GM19025 (cell line): ENCODE results near the gene NRXN3.

Source experiments
- ATAC-seq: cut with Tn5 transposase; IDR thresholded peaks from one replicate; pipeline ENCODE4 v1.9.1; 2021; ENCODE audit warnings: mild to moderate bottlenecking, low read depth, moderate library complexity; ENCODE audit not compliant: unreplicated experiment

NRXN3 gene

DNA sequence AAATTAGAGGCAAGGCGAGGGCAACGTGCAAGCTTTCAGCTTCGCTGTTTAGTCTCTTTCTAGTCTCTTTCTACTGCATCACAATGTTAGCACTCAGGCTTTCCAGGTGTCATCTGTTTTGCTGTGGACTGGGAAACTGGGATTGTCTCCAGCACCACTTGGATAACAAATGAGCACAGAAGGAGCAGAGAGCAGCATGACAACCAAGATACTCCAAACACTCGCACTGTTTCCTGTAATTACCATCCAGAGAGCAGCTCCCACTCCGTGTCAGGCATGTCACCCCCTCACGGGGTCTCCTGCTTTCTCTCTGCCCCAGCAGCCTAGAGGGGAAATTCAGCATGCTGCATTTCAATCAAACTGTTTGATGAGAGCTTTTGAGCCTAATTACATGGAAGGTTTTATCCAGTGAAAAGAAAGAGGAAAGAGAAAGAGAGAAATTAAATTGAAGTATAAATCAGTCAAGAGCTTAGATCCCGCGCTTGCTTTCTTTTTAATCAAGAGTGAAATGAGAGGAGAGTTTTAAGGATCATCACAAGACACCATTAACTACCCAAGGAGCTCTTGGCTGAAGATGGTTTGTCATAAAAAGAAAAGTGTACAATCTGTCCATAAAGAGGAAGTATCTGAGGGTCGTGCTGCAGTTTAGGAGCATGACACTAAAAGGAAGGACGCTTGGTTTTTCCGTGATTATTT, 1123.5 kb downstream of the NRXN3 start:
- no peak for ATAC-seq

DNA sequence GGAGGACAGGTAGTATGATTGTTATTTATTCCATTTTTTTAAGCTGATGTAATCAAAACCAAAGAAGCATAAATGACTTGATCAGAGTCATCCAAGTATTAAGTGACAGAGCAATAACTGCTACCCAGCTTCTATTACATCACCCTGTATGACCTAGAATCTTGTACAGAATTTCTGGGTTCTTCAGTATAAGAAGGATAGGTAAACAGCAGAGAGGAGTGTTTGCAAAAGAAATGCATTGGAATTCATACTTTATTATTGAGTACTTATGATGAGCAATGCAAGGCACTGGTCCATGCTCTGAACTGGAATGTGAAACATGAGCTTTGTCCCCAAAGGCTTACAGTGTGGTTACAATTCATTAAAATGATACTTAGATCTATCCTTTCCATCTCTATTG, 1124.3 kb downstream of the NRXN3 start:
- ATAC-seq = no peak

DNA sequence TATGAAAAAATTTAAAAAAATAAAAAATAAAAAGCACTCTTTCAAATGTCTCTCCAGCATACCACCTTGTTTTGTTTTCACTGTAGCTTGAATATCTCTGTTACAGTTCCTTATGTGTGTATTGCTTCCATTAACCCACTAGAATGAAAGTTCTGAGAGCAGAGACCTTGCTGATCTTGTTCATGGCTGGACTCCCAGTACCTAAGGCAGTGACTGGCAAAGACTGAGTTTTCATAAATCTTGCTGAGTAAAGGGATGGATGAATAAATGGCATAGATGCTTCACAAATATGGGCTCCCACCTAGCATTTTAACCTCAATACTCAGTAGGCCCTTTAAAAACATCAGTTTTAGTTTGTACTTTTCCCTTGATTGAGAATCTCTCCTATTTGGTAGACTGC, 1125.2 kb downstream of the NRXN3 start:
- ATAC-seq = no peak

DNA sequence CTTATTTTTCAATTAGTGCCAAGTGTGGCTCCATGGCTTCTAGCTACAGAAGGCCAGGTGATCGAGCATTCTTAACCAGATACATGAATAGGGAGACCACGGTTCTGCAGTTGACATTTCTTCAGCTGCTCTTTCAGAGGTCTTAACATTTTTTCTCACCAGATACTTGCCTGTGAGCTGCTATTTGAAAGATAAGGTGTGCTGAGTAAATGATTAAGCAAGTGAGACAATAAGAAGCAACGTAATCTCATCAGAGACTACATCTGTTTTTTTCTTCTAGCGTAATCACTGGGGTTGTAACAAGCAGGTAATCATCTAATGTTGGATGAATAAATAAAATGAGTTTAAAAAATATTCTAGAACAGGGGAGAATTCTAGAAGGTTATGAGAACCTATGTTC, 1128.2 kb downstream of the NRXN3 start:
- ATAC-seq = no peak

- ATAC-seq = no peak
These were observed 1129.0 kb downstream of the NRXN3 start for GRCh38 chr14:79299162-79299561.

- no peak for ATAC-seq
These were observed 1134.1 kb downstream of the NRXN3 start for GRCh38 chr14:79304279-79304678.

DNA sequence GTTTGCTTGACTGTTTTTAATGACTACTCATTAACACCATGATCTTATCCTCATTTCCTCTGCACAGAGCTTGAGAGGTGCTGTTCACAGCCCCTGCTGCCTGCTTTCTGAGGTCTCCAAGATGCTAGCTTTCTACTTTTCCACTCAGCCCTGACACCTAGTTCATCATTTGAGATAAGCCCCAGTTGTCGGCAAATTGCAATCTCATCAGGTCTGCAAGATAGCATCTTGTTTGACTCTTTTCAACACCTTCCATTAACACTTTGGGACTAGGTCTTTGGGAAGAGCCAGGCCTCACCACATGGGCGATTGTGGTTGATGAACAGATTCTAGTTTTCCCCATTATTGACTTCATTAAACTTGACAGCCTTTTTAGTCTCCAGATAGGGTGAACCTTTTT, 1136.4 kb downstream of the NRXN3 start:
- no peak for ATAC-seq

DNA sequence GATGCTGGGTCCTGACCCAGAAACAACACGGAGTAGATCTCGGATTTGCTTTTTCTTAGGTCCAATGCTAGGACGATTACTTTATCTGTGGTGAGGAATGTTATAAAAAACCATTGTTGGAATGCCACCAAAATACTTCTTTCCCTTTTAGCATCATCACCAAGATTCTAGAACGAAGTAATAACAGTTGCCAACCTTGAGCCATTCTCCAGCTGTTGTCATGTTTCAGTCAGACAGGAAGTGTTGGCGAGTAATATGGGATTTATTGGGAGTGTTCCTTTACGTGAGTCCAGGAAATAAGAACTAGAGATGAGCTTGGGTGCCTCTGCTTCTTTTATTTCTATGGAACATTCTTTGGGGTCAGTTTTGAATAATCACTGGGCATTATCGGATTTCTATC, 1148.2 kb downstream of the NRXN3 start:
- ATAC-seq = no peak

- ATAC-seq = no peak
These were observed 1150.4 kb downstream of the NRXN3 start for GRCh38 chr14:79320561-79320960.

DNA sequence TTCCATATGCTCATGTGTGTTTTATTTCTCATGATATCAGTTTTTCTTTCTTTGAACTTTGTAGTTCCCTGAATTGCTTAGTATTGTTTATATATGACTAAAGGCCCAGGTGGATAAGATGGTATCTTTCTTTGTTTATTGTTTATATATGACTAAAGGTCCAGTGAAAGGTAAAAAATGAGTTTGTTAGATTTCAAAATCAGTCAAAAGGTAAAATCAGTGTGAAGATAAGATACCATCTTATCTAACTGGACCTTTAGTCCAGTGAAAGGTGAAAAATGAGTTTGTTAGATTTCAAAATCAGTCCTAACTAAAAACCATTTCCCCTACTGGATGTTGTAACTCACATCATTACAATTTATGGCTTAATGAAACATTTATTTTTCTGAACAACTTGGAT, 1150.9 kb downstream of the NRXN3 start:
- no peak for ATAC-seq

GRCh38 chr14:79325071-79325470, 1154.9 kb downstream of the NRXN3 start:
- ATAC-seq = no peak

DNA sequence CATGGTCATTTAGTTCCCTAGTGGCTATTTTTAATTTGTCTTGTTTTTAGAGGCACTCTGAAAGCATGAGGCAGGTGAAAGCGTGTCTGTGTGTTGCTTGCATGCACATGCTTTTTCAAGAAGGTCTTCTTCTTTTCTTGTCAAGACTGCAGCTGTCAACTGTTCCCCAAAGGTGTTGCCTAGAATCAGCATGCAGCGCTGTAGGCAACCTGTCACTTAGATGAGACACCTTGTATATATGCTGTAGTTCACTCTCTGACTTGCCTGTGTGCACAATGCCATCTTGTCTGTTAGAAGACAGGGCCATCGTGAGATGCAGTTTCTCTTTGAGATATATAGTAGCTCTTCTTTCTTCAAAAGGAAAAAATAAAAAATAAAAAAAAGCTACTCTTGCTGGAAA, 1155.4 kb downstream of the NRXN3 start:
- ATAC-seq = no peak

GRCh38 chr14:79328863-79329262, 1158.7 kb downstream of the NRXN3 start:
- no peak for ATAC-seq

GRCh38 chr14:79331830-79332229, 1161.7 kb downstream of the NRXN3 start:
- ATAC-seq = no peak

DNA sequence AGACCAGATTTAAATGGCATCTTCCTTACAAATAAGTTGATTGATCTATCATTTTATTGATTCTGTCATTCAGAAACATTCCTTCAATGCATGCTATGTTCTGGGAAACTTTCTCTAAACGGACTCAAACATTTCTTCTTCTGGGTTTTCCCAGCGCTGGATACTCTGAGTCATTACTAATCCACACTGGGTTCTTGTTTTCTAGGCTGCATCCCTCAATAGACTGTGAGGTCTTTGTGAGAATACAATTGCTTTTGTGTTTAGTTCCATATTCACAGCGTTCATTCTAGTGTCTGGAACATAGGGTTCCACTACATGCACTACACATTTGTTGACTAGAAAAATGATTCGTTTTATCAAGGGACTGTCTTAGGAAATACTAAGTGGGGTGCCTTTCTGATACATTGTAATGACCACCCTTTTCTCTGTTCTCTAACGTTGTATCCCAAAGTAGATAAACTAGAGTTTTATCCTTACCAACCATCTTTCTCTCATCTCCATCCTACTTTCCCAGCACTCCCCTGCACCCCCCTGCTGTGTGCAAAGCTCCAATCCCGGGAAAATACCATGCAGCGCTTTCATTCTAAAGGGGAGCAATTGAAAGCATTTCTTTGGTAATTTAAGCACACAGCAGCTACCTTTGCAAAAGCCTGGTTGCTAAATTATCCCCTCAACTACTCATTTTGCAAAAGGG, 1162.5 kb downstream of the NRXN3 start:
- ATAC-seq = no peak

DNA sequence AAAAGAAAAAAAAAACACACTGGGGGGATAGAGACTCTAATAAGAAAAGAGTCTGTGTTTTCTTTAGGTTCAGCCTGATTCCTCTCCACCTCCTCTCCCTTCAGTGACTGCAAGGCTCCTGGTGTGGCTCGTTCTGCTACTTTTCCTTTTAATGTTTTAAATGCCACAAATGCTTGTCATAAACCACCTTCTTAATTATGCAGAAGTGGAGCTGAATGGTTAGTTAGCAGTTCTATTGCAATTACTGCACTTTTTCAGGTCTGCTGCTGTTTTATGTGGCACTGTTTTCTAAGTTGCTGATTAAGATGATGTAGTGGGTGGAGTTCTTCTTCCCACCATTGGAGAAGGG, 1163.0 kb downstream of the NRXN3 start:
- no peak for ATAC-seq

DNA sequence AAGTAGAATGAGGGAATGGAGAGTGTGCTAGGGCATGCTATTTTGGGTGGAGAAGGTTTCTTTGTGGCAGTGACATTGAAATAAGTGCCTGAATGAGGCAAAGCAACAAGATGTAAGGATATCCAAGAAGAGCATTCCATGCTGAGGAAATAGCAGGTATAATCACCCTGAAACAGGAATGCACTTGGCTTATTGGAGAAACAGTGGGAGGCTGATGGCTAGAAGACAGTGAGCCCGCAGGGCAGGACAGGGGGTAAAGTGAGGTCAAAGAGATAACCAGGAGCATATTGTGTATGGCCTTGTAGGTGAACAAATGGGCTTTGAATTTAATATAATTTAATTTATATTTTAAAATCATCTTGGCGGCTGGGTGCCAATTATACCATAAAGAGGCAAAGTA, 1164.1 kb downstream of the NRXN3 start:
- ATAC-seq = no peak

DNA sequence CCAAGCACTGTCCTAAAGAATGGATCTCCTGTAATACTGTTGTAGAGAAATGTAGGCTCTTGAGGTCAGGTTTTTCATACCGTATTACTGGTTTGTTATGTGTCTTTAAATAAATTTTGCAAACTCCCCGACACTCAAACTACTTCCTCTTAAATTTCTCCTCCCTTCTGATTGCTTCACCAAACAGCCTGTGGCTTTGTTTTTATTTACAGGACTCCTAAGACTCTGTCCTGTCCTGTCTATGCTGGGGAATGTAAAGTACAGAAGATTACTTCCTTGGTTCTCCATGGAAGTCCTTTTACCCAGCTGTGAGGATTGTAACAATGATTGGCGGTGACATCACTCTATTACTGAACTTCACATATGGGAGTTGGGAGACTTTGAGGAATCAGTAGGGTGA, 1167.6 kb downstream of the NRXN3 start:
- no peak for ATAC-seq

DNA sequence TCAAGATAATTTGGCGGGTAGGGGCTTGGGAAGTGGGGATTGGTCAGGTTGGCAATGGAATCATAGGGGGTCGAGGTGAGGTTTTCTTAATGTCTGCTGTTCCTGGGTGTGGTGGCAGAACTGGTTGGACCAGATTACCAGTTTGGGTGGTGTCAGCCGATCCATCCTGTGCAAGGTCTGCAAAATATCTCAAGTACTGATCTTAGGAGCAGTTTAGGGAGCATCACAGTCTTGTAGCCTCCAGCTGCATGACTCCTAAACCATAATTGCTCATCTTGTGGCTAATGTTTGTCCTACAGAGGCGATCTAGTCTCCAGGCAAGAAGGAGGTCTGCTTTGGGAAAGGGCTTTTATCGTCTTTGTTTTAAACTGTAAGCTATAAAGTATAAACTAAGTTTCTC, 1172.8 kb downstream of the NRXN3 start:
- ATAC-seq = no peak

- no peak for ATAC-seq
These were observed 1180.8 kb downstream of the NRXN3 start for GRCh38 chr14:79351011-79351410.

DNA sequence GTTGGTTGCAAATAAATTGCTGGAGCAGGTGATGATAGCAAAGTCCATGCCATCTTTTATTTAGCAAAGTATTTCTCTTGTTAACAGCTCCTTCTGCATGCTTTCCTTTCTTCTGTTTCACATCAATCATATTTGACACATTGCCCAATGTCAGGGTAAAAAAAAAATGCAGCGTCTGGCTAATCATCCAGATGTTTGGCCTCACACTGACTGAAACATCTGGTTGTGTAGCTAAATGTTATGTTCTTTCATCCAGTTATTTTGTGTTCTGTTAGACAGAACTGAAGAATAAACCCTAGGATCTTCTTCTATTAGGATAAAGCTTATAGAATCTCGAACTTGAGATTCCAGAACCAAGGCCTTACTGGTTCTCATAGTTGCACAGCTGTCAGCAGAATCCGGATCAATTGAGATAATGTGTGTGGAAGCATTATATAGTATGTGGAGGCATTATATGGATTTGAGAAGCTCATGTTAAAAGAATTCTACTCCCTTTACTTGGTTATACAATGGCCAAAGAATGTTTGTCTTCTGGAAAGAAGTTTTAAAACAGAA, 1182.0 kb downstream of the NRXN3 start:
- no peak for ATAC-seq

DNA sequence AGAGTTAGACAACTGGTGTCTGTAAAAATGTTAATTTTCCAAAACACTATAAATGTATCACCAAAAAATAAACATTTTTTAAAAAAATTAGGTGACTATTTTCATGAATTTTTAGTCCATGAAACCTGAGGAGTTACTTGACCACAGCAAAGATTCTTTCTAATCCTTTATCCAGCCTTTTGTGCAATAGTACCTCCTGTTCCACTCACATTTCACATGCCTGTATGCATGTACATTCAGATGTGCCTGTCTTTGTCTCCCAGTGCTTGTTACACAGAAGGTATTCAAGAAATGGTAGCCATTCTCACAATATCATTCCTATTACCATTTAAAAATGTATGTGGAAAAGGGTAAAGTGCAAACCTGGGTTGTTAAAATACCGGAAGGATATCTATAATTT, 1184.2 kb downstream of the NRXN3 start:
- no peak for ATAC-seq
